GM19463 (cell line): Measurements from ENCODE around the gene TRIM40.
"Not testable (repeated sequence)": the region's sequence is repeated elsewhere in the genome, so short reads cannot be mapped to it uniquely, and the experiment has no call there.

Source experiments
- ATAC-seq: cut with Tn5 transposase; IDR thresholded peaks from one replicate; pipeline ENCODE4 v1.9.1; 2021; ENCODE audit warnings: mild to moderate bottlenecking, moderate library complexity; ENCODE audit not compliant: unreplicated experiment

Gene TRIM40

GRCh38 chr6:30162265-30163089 lies 26.5 kb downstream of the TRIM40 start:
- no peak for ATAC-seq

GRCh38 chr6:30163090-30163917 lies 27.4 kb downstream of the TRIM40 start, which contains the start of gene TRIM15:
Gene TRIM15 (plus strand): TSS chr6:30163546. CDS start chr6:30163685, 139 bp downstream.
- no peak for ATAC-seq

- ATAC-seq = no peak
Measured at GRCh38 chr6:30163918-30164654, 28.1 kb downstream of the TRIM40 start.

GRCh38 chr6:30164714-30165113 lies 28.8 kb downstream of the TRIM40 start:
- no peak for ATAC-seq

- not testable (repeated sequence) for ATAC-seq
Measured at GRCh38 chr6:30165238-30165637, 29.3 kb downstream of the TRIM40 start.

- ATAC-seq = no peak
Measured at GRCh38 chr6:30167101-30167500, 31.2 kb downstream of the TRIM40 start.

GRCh38 chr6:30168741-30169140 lies 32.8 kb downstream of the TRIM40 start:
- no peak for ATAC-seq

- ATAC-seq = no peak
Measured at GRCh38 chr6:30169658-30170614, 34.0 kb downstream of the TRIM40 start.

- no peak for ATAC-seq
Measured at GRCh38 chr6:30171677-30172471, 35.9 kb downstream of the TRIM40 start.

- no peak for ATAC-seq
Measured at GRCh38 chr6:30172681-30173080, 36.7 kb downstream of the TRIM40 start.

GRCh38 chr6:30175765-30176164 lies 39.8 kb downstream of the TRIM40 start:
- no peak for ATAC-seq

GRCh38 chr6:30178837-30179236 lies 42.9 kb downstream of the TRIM40 start:
- ATAC-seq = no peak

GRCh38 chr6:30180145-30180544 lies 44.2 kb downstream of the TRIM40 start:
- ATAC-seq = no peak

- ATAC-seq = no peak
Measured at GRCh38 chr6:30184417-30185031, 48.6 kb downstream of the TRIM40 start.

GRCh38 chr6:30185846-30186484 lies 50.0 kb downstream of the TRIM40 start:
- no peak for ATAC-seq

- ATAC-seq = no peak
Measured at GRCh38 chr6:30188541-30188940, 52.6 kb downstream of the TRIM40 start.

- ATAC-seq = no peak
Measured at GRCh38 chr6:30192076-30192475, 56.1 kb downstream of the TRIM40 start.
